B cell (primary cell): ENCODE data around the gene VPS45. TPM values are rescaled to one million over a fixed set of nuclear protein-coding genes. Genes with fewer than 3 reads are reported as not detected.
A peak's percentile ranks its signal among the peaks of the same experiment; 100 is the strongest.

Experiments
- ATAC-seq: fragments of 200-7000 bp; cut with Tn5 transposase; one replicate; pipeline ENCODE4 v1.10.0; 2021; ENCODE audit warnings: low read depth, mild to moderate bottlenecking, moderate number of reproducible peaks, moderate library complexity
- CTCF ChIA-PET: fragments of 350-600 bp; sonication (Branson Sonifier 250); formaldehyde crosslinking; loops from one replicate; lab custom pipeline; 2021; ENCODE audit warnings: antibody characterized with exemption, inconsistent platforms; lab: Charles Lee
- POLR2A ChIA-PET: fragments of 350-600 bp; sonication (Branson Sonifier 250); formaldehyde crosslinking; loops from one replicate; lab custom pipeline; 2021; ENCODE audit warnings: antibody characterized with exemption; lab: Charles Lee
- DNase-seq: peaks from one replicate; pipeline ENCODE4 v3.0.0; 2013
- H2AFZ ChIP-seq: 2 replicates; pipeline ENCODE4 v1.6.1; 2012; ENCODE audit warnings: mild to moderate bottlenecking, low read depth, low read length; ENCODE audit not compliant: insufficient read depth, poor library complexity, severe bottlenecking
- H3K27ac ChIP-seq, 2 donors: 1 replicate in 1 of 2; 2 replicates in 1 of 2; pipeline ENCODE4 v1.5.1; 2012 to 2013; ENCODE audit warnings: low read length in 2 of 2, mild to moderate bottlenecking in 2 of 2, moderate library complexity in 1 of 2
- H3K27me3 ChIP-seq, 4 experiments: fragments of 200-600 bp in 1 of 4; sonication (generic) in 1 of 4; replicated peaks in 1 of 4; 1 replicate in 2 of 4; 2 replicates in 2 of 4; pipeline versions ENCODE4 v1.6.1 to v1.7.0; 2013 to 2016; ENCODE audit warnings: low read length in 3 of 4, mild to moderate bottlenecking in 2 of 4, mixed read lengths in 1 of 4, moderate library complexity in 1 of 4; ENCODE audit not compliant: insufficient read depth in 4 of 4, control insufficient read depth in 3 of 4; ENCODE audit errors: control extremely low read depth in 1 of 4
- H3K36me3 ChIP-seq, 2 experiments: replicated peaks in 1 of 2; 1 replicate in 1 of 2; 2 replicates in 1 of 2; pipeline versions ENCODE4 v1.6.1 to v1.7.1; 2013; ENCODE audit warnings: low read length in 1 of 2; ENCODE audit not compliant: insufficient read depth in 2 of 2, control insufficient read depth in 1 of 2; ENCODE audit errors: control extremely low read depth in 1 of 2, extremely low read depth in 1 of 2
- H3K4me1 ChIP-seq, 2 donors: fragments of 200-600 bp in 1 of 2; sonication (generic) in 1 of 2; 1 replicate in 1 of 2; 2 replicates in 1 of 2; pipeline versions ENCODE4 v1.5.1 to v1.6.1; 2013 to 2017; ENCODE audit warnings: low read length in 2 of 2; ENCODE audit not compliant: control insufficient read depth in 2 of 2, insufficient read depth in 2 of 2
- H3K4me2 ChIP-seq: replicated peaks from 2 replicates; pipeline ENCODE3; 2012; ENCODE audit warnings: mild to moderate bottlenecking, low read depth, low read length; ENCODE audit not compliant: poor library complexity, severe bottlenecking
- H3K4me3 ChIP-seq, 5 experiments: fragments of 200-600 bp in 1 of 5; sonication (generic) in 1 of 5; 1 replicate in 3 of 5; 2 replicates in 2 of 5; pipeline versions ENCODE4 v1.5.1 to v1.7.0; 2011 to 2016; ENCODE audit warnings: low read length in 4 of 5, mild to moderate bottlenecking in 4 of 5, low read depth in 2 of 5, control low read depth in 1 of 5, moderate library complexity in 1 of 5; ENCODE audit not compliant: insufficient read depth in 1 of 5; ENCODE audit errors: control extremely low read depth in 1 of 5, extremely low read depth in 1 of 5
- H3K79me2 ChIP-seq: fragments of 200-600 bp; sonication (generic); one replicate; pipeline ENCODE4 v1.6.0; 2016; ENCODE audit warnings: low read length; ENCODE audit not compliant: control insufficient read depth, insufficient read depth
- H3K9ac ChIP-seq: fragments of 200-600 bp; sonication (generic); 2 replicates; pipeline ENCODE4 v1.6.1; 2017; ENCODE audit warnings: mild to moderate bottlenecking, low read length, moderate library complexity
- H3K9me3 ChIP-seq, 3 donors: one replicate each; pipeline versions ENCODE4 v1.6.1 to v1.7.1; 2013; ENCODE audit warnings: low read length in 2 of 3; ENCODE audit not compliant: control insufficient read depth in 2 of 3, insufficient read depth in 1 of 3; ENCODE audit errors: control extremely low read depth in 1 of 3
- H4K20me1 ChIP-seq: 2 replicates; pipeline ENCODE4 v1.6.0; 2012; ENCODE audit warnings: mild to moderate bottlenecking, low read length; ENCODE audit not compliant: insufficient read depth, control insufficient read depth, poor library complexity, severe bottlenecking
- H3K27ac Mint-ChIP-seq: one replicate; pipeline ENCODE4 v1.8.0; 2021; ENCODE audit warnings: mixed read lengths
- H3K27me3 Mint-ChIP-seq: one replicate; pipeline ENCODE4 v1.8.0; 2021; ENCODE audit warnings: mixed read lengths
- H3K4me1 Mint-ChIP-seq: one replicate; pipeline ENCODE4 v1.8.0; 2021; ENCODE audit warnings: mixed read lengths
- H3K4me3 Mint-ChIP-seq: one replicate; pipeline ENCODE4 v1.8.0; 2021; ENCODE audit warnings: mixed read lengths
- H3K9me3 Mint-ChIP-seq: one replicate; pipeline ENCODE4 v1.8.0; 2022; ENCODE audit warnings: mixed read lengths; ENCODE audit not compliant: insufficient read depth
- EZH2 ChIP-seq: IDR thresholded peaks from 2 replicates; pipeline ENCODE4 v1.6.1; 2012; ENCODE audit warnings: borderline replicate concordance, low read depth, mild to moderate bottlenecking, moderate library complexity, low read length; ENCODE audit not compliant: insufficient read depth, poor library complexity, severe bottlenecking
- WGBS: methylation state at CpG from one replicate; pipeline ENCODE4 v1.1.5; 2013; ENCODE audit warnings: missing lambda C conversion rate; ENCODE audit not compliant: insufficient coverage; 5-methylcytosine and 5-hydroxymethylcytosine counted together
- intact Hi-C: fragments of 100-400 bp; cut with micrococcal nuclease; formaldehyde crosslinking; loops from one replicate; pipeline ENCODE4 v1.10.0; 2022
- polyA plus RNA-seq: library from polyadenylated mRNA; depleted of rRNA; stranded (reverse); fragments of >200 nt; gene quantifications from 2 replicates; pipeline ENCODE4 v1.2.3, GENCODE V29; 2012
- total RNA-seq, 2 donors: library from RNA; stranded (reverse); fragments of 120-200 nt in 1 of 2; gene quantifications; 1 replicate in 1 of 2; 2 replicates in 1 of 2; pipeline versions ENCODE4 v1.2.3 to v1.2.4, GENCODE V29; 2013 to 2022
- TF ChIP-seq, protein P1 (sequence below): fragments of 200-600 bp; IDR thresholded peaks from one replicate; pipeline ENCODE4 v1.8.0; 2022; ENCODE audit warnings: antibody characterized with exemption, mild to moderate bottlenecking

VPS45 gene
- total and polyA plus RNA-seq, 2 donors (not counting 1 experiment from before 2014, with no cell fraction given): 23.4 to 49.1 TPM

DNA sequence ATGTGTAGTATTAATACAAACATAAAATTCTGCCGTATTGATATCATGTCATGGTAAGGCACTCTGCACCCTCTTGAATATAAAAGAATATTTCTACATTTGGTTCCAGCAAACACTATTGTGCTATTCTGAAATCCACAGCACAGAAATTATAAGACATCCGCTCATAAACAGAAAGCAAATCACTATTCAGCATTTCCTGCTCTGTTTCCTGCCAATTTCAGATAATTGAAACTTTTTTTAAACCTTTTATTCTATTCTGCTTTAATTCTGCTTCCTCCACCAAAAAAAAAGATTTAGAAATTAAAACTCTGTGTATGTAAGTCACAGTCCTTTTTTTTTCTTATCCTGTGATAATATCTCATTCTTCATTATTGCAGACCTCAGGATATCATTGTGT, 42.5 kb downstream of the VPS45 start:
- no peaks in the 10 kb centered on the region for H4K20me1 ChIP-seq
- peak overlapping the region; percentile 70 for H3K4me2 ChIP-seq
- ATAC-seq (no peak), DNase-seq (no peak)
- WGBS: 20% methylated on average over 1 of the region's 2 CpGs
- peaks cover 26% of the 10 kb centered on the region for H3K4me1 Mint-ChIP-seq
- CTCF ChIA-PET: interaction anchor here (0.6 to 1.3 kb wide), 3 partner anchors 11 to 77 kb away, joined by 3 to 6 read pairs (median 5); no protein-coding TSS in a partner anchor
- H3K27me3 ChIP-seq: no peaks in the 10 kb centered on the region
- H3K27ac ChIP-seq: peak overlapping the region; percentile 26 to 80
- H3K4me3 Mint-ChIP-seq: peak overlapping the region; percentile 83
- peak overlapping the region; percentile 77 for H2AFZ ChIP-seq
- intact Hi-C loops: loop anchor here (5.0 kb wide), 1 partner anchor 37 kb away; the partner anchor contains the start of gene PLEKHO1
- peaks cover 0 to 9% (median under 1%) of the 10 kb centered on the region in 3 donors for H3K9me3 ChIP-seq
- H3K27ac Mint-ChIP-seq: peak overlapping the region; percentile 90
- H3K4me3 ChIP-seq: peak overlapping the region in 3 of 5 experiments; percentile 27 to 53 (median 27)
- peaks cover 14 to 19% of the 10 kb centered on the region in 2 donors for H3K4me1 ChIP-seq
- POLR2A ChIA-PET: interaction anchor here (1.6 kb wide), 1 partner anchor 40 kb away, joined by 10 read pairs; the partner anchor contains the start of gene PLEKHO1
- H3K27me3 Mint-ChIP-seq: no peaks in the 10 kb centered on the region
- H3K9ac ChIP-seq: peak overlapping the region; percentile 51
- H3K36me3 ChIP-seq: peaks cover 0 to 6% of the 10 kb centered on the region in 2 experiments
- H3K79me2 ChIP-seq: peaks cover 5% of the 10 kb centered on the region
- TF ChIP-seq, protein P1, sequence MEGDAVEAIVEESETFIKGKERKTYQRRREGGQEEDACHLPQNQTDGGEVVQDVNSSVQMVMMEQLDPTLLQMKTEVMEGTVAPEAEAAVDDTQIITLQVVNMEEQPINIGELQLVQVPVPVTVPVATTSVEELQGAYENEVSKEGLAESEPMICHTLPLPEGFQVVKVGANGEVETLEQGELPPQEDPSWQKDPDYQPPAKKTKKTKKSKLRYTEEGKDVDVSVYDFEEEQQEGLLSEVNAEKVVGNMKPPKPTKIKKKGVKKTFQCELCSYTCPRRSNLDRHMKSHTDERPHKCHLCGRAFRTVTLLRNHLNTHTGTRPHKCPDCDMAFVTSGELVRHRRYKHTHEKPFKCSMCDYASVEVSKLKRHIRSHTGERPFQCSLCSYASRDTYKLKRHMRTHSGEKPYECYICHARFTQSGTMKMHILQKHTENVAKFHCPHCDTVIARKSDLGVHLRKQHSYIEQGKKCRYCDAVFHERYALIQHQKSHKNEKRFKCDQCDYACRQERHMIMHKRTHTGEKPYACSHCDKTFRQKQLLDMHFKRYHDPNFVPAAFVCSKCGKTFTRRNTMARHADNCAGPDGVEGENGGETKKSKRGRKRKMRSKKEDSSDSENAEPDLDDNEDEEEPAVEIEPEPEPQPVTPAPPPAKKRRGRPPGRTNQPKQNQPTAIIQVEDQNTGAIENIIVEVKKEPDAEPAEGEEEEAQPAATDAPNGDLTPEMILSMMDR: no peak
- no peak for TF ChIP-seq EZH2
- peaks cover 2% of the 10 kb centered on the region for H3K9me3 Mint-ChIP-seq

GRCh38 chr1:150111670-150112069, 44.1 kb downstream of the VPS45 start:
- TF ChIP-seq, protein P1: no peak
- TF ChIP-seq EZH2: no peak
- Mint-ChIP-seq H3K9me3 (peaks cover 7% of the 10 kb centered on the region), H3K27me3 (no peaks in the 10 kb centered on the region), H3K27ac (no peak overlapping the region), H3K4me1 (peaks cover 26% of the 10 kb centered on the region), H3K4me3 (no peak overlapping the region)
- no peak for ATAC-seq
- WGBS: no CpG with 5 or more reads among the region's 5 CpGs
- no peak overlapping the region for H2AFZ ChIP-seq
- intact Hi-C loops: loop anchor here (5.0 kb wide), 1 partner anchor 36 kb away; the partner anchor contains the start of gene PLEKHO1
- ChIA-PET CTCF (interaction anchor here (1.3 kb wide), 1 partner anchor 38 kb away, joined by 5 read pairs; no protein-coding TSS in a partner anchor), POLR2A (no interaction called here)
- DNase-seq: no peak
- H3K27me3 ChIP-seq: no peaks in the 10 kb centered on the region
- H3K9me3 ChIP-seq: peaks cover 0 to 9% (median 1%) of the 10 kb centered on the region in 3 donors
- no peak overlapping the region for H3K4me2 ChIP-seq
- H3K4me1 ChIP-seq: peaks cover 14 to 19% of the 10 kb centered on the region in 2 donors
- no peaks in the 10 kb centered on the region for H4K20me1 ChIP-seq
- H3K4me3 ChIP-seq: no peak overlapping the region
- H3K79me2 ChIP-seq: peaks cover 5% of the 10 kb centered on the region
- no peak overlapping the region for H3K9ac ChIP-seq
- peaks cover 0 to 6% of the 10 kb centered on the region in 2 experiments for H3K36me3 ChIP-seq
- H3K27ac ChIP-seq: no peak overlapping the region
